GM19240 (cell line): Measurements from ENCODE around the gene PLA2R1.
"Not testable (repeated sequence)": the region's sequence is repeated elsewhere in the genome, so short reads cannot be mapped to it uniquely, and the experiment has no call there.

ENCODE experiments used
- DNase-seq: peaks from one replicate; pipeline ENCODE4 v3.0.0; 2011; ENCODE audit warnings: low spot score; ENCODE audit not compliant: insufficient read length

Gene PLA2R1

GRCh38 chr2:160063879-160064612 lies 1.6 kb upstream of the PLA2R1 start:
- no peak for DNase-seq

- no peak for DNase-seq
Observed at GRCh38 chr2:160063271-160063670, 856 bp upstream of the PLA2R1 start.

GRCh38 chr2:160061944-160062291 lies 497 bp downstream of the PLA2R1 start:
- DNase-seq = no peak

GRCh38 chr2:160061533-160061932 lies 882 bp downstream of the PLA2R1 start:
- DNase-seq = no peak

- no peak for DNase-seq
Observed at GRCh38 chr2:160060297-160060696, 2.1 kb downstream of the PLA2R1 start.

- DNase-seq = no peak
Observed at GRCh38 chr2:160057356-160057755, 5.1 kb downstream of the PLA2R1 start.

- DNase-seq = no peak
Observed at GRCh38 chr2:160055726-160056108, 6.7 kb downstream of the PLA2R1 start.

- DNase-seq = no peak
Observed at GRCh38 chr2:160054984-160055725, 7.3 kb downstream of the PLA2R1 start.

- DNase-seq = no peak
Observed at GRCh38 chr2:160053946-160054345, 8.5 kb downstream of the PLA2R1 start.

GRCh38 chr2:160052531-160052930 lies 9.9 kb downstream of the PLA2R1 start:
- DNase-seq = no peak

- DNase-seq = no peak
Observed at GRCh38 chr2:160051371-160051800, 11.0 kb downstream of the PLA2R1 start.

- no peak for DNase-seq
Observed at GRCh38 chr2:160050147-160050546, 12.3 kb downstream of the PLA2R1 start.

- no peak for DNase-seq
Observed at GRCh38 chr2:160045703-160046210, 16.7 kb downstream of the PLA2R1 start.

- no peak for DNase-seq
Observed at GRCh38 chr2:160044728-160045127, 17.7 kb downstream of the PLA2R1 start.

- no peak for DNase-seq
Observed at GRCh38 chr2:160043265-160043664, 19.1 kb downstream of the PLA2R1 start.

GRCh38 chr2:160042054-160042453 lies 20.4 kb downstream of the PLA2R1 start:
- no peak for DNase-seq

- DNase-seq = no peak
Observed at GRCh38 chr2:160041091-160041490, 21.3 kb downstream of the PLA2R1 start.

GRCh38 chr2:160039166-160039903 lies 23.1 kb downstream of the PLA2R1 start:
- DNase-seq = no peak

GRCh38 chr2:160038662-160039061 lies 23.8 kb downstream of the PLA2R1 start:
- not testable (repeated sequence) for DNase-seq

GRCh38 chr2:160036736-160037135 lies 25.7 kb downstream of the PLA2R1 start:
- DNase-seq = no peak

- DNase-seq = no peak
Observed at GRCh38 chr2:160035125-160035524, 27.3 kb downstream of the PLA2R1 start.

- DNase-seq = no peak
Observed at GRCh38 chr2:160034396-160034795, 28.0 kb downstream of the PLA2R1 start.
